CD4-positive, alpha-beta memory T cell (primary cell): Measurements from ENCODE around the gene ZBTB46. TPM values are rescaled to one million over a fixed set of nuclear protein-coding genes. Genes with fewer than 3 reads are reported as not detected.

Experiments used
- CTCF ChIA-PET: fragments of 350-600 bp; sonication (Branson Sonifier 250); formaldehyde crosslinking; loops from one replicate; lab custom pipeline; 2021; ENCODE audit warnings: inconsistent platforms; ENCODE audit not compliant: partially characterized antibody; lab: Charles Lee
- POLR2A ChIA-PET: fragments of 350-600 bp; sonication (Branson Sonifier 250); formaldehyde crosslinking; loops from one replicate; lab custom pipeline; 2021; ENCODE audit not compliant: partially characterized antibody; lab: Charles Lee
- DNase-seq, 5 donors: peaks; one replicate each; pipeline versions ENCODE4 v3.0.0 to v3.0.0-alpha.2; 2020 to 2022; ENCODE audit warnings: mixed read lengths in 1 of 5
- H3K27ac ChIP-seq: one replicate; pipeline ENCODE4 v1.7.0; 2013; ENCODE audit warnings: low read depth, low read length
- H3K27me3 ChIP-seq: 2 replicates; pipeline ENCODE4 v1.7.0; 2013; ENCODE audit warnings: mild to moderate bottlenecking, low read length, moderate library complexity; ENCODE audit not compliant: insufficient read depth
- H3K36me3 ChIP-seq: 2 replicates; pipeline ENCODE4 v1.7.0; 2013; ENCODE audit warnings: mild to moderate bottlenecking, low read length, moderate library complexity; ENCODE audit not compliant: insufficient read depth
- H3K4me1 ChIP-seq: 2 replicates; pipeline ENCODE4 v1.7.0; 2013; ENCODE audit warnings: mild to moderate bottlenecking, low read length, moderate library complexity; ENCODE audit not compliant: insufficient read depth
- H3K4me3 ChIP-seq, 2 donors: one replicate each; pipeline ENCODE4 v1.7.0; 2013; ENCODE audit warnings: low read length in 2 of 2, mild to moderate bottlenecking in 1 of 2
- H3K9me3 ChIP-seq, 2 donors: one replicate each; pipeline ENCODE4 v1.7.0; 2013; ENCODE audit warnings: low read length in 2 of 2, control low read depth in 1 of 2; ENCODE audit not compliant: control insufficient read depth in 1 of 2
- H3K27ac Mint-ChIP-seq, 7 donors: one replicate each; pipeline ENCODE4 v1.8.0; 2020 to 2021; ENCODE audit warnings: mixed read lengths in 7 of 7, mild to moderate bottlenecking in 6 of 7, inconsistent platforms in 3 of 7, moderate library complexity in 3 of 7
- H3K27me3 Mint-ChIP-seq, 2 donors: one replicate each; pipeline ENCODE4 v1.8.0; 2020 to 2021; ENCODE audit warnings: mixed read lengths in 2 of 2
- H3K36me3 Mint-ChIP-seq, 2 donors: one replicate each; pipeline ENCODE4 v1.8.0; 2020 to 2021; ENCODE audit warnings: mixed read lengths in 2 of 2, inconsistent platforms in 1 of 2, mild to moderate bottlenecking in 1 of 2
- H3K4me1 Mint-ChIP-seq, 4 donors: one replicate each; pipeline ENCODE4 v1.8.0; 2020 to 2021; ENCODE audit warnings: mixed read lengths in 4 of 4, mild to moderate bottlenecking in 1 of 4
- H3K4me3 Mint-ChIP-seq, 8 donors: one replicate each; pipeline ENCODE4 v1.8.0; 2020 to 2021; ENCODE audit warnings: mixed read lengths in 8 of 8, mild to moderate bottlenecking in 7 of 8, moderate library complexity in 6 of 8, inconsistent platforms in 3 of 8
- H3K9me3 Mint-ChIP-seq, 8 donors: one replicate each; pipeline ENCODE4 v1.8.0; 2020 to 2021; ENCODE audit warnings: mixed read lengths in 8 of 8, mild to moderate bottlenecking in 5 of 8, inconsistent platforms in 3 of 8, moderate library complexity in 1 of 8
- intact Hi-C: fragments of 100-400 bp; cut with micrococcal nuclease; formaldehyde crosslinking; loops from one replicate; pipeline ENCODE4 v1.15.1; 2023
- polyA plus RNA-seq, 2 donors: library from polyadenylated mRNA; unstranded; fragments of 300-500 nt; fragmentation: Illumina TruSeq; gene quantifications; one replicate each; pipeline ENCODE4 v1.2.3, GENCODE V29; 2021
- total RNA-seq, 2 experiments: library from RNA; stranded (reverse); gene quantifications; one replicate each; pipeline ENCODE4 v1.2.3, GENCODE V29; 2021

Gene ZBTB46
- total and polyA plus RNA-seq, 4 experiments from 2014 or later, result 0.09 to 0.87 (median 0.28) TPM; not detected in 1

DNA sequence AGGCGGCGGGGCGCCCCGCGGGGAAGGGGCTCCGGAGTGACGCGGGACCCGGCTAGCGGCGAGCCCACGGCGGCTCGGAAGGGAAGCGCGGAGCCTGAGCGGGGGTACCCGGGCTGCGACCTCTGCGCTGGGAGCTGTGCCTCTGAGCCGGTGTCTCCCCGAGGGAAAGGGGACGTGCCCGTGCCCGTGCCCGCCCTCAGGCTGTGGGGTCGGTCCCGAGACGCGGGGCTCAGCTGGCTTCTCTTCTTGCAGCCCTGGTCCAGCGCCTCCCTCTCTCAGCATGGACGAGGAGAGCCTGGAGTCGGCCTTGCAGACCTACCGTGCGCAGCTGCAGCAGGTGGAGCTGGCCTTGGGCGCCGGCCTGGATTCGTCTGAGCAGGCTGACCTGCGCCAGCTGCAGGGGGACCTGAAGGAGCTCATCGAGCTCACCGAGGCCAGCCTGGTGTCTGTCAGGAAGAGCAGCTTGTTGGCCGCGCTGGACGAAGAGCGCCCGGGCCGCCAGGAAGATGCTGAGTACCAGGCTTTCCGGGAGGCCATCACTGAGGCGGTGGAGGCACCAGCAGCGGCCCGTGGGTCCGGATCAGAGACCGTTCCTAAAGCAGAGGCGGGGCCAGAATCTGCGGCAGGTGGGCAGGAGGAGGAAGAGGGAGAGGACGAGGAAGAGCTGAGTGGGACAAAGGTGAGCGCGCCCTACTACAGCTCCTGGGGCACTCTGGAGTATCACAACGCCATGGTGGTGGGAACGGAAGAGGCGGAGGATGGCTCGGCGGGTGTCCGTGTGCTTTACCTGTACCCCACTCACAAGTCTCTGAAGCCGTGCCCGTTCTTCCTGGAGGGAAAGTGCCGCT is 122.5 kb downstream of the ZBTB46 start:
- Mint-ChIP-seq H3K36me3 (peaks cover 30 to 66% of the 10 kb centered on the region in 2 donors), H3K4me1 (peaks cover 24 to 58% (median 39%) of the 10 kb centered on the region in 4 donors), H3K9me3 (peaks cover 0 to 1% (median 0%) of the 10 kb centered on the region in 8 donors), H3K27ac (peak overlapping the region; percentile 36 to 86 (median 78)), H3K27me3 (no peaks in the 10 kb centered on the region), H3K4me3 (peak overlapping the region; percentile 76 to 86 (median 79))
- peaks cover 52% of the 10 kb centered on the region for H3K4me1 ChIP-seq
- peaks cover 54% of the 10 kb centered on the region for H3K36me3 ChIP-seq
- no peaks in the 10 kb centered on the region for H3K27me3 ChIP-seq
- no peaks in the 10 kb centered on the region for H3K9me3 ChIP-seq
- H3K27ac ChIP-seq, result peak overlapping the region; percentile 65
- CTCF ChIA-PET, result interaction anchor here (0.8 to 3.2 kb wide), 13 partner anchors 9 to 271 kb away, joined by 3 to 26 read pairs (median 5); partner anchors contain the start of genes LIME1, RTEL1, SAMD10 and SLC2A4RG
- POLR2A ChIA-PET, result interaction anchor here (0.6 to 6.2 kb wide), 31 partner anchors 8 to 272 kb away, joined by 3 to 202 read pairs (median 5); partner anchors contain the start of genes GMEB2, HELZ2, LIME1 and PRPF6
- DNase-seq, result peak in 1 of 5 donors; percentile 48
- peak overlapping the region in 1 of 2 donors; percentile 87 for H3K4me3 ChIP-seq
- intact Hi-C loops, result loop anchor here (5.0 kb wide), 1 partner anchor 274 kb away; the partner anchor contains the start of gene PRPF6

DNA sequence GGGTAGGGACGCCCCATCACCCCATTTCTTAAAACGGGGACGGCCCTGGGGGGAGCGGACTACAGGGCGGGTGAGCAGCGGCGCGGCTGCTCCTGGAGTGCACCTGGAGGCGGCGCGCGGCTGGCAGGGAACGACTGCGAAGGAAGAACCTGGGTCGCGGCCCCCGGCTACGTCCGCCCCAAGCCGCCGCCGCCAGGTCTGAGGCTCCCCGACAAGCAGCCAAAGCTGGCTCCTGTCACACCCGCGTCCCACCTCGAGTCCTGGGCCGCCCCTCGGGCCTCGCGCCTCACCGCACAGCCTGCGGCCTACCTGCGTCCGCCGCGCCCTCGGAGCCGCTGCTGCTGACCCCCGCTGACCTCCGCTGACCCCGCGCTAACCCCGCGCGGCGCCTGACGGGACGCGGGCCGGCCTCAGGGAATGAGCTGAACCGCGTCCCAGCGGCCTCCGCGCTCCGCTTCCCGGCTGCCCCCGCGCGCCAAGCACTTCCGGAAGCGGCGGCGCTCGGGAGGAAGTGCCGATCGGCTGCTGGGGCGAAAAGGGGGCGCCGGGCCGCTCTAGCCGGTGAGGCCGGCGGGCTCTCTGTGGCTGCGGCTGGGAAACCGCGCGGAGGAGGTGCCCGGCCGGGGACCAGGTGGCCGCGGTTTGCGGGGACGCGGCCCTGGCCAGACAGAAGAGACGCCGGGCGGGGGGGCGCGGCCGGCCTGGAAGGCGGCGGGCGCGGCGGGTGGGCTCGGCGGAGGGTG is 123.3 kb downstream of the ZBTB46 start, which contains the start of the genes ARFRP1 and ZGPAT:
Gene ARFRP1, minus strand, starts transcription at position 419 of the 743 bp plus-strand sequence. CDS start 885 bp downstream, outside the sequence.
Gene ZGPAT, plus strand, starts transcription at position 482 of the 743 bp plus-strand sequence. CDS start 542 bp downstream, outside the sequence.
- peaks cover 24 to 61% (median 38%) of the 10 kb centered on the region in 4 donors for H3K4me1 Mint-ChIP-seq
- intact Hi-C loops, result loop anchor here (1.0 to 5.0 kb wide), 9 partner anchors 29 to 413 kb away; partner anchors contain the start of genes LIME1, PRPF6, RTEL1 and UCKL1
- no peaks in the 10 kb centered on the region for H3K9me3 ChIP-seq
- ChIA-PET CTCF (interaction anchor here (0.8 to 3.2 kb wide), 16 partner anchors 9 to 272 kb away, joined by 3 to 26 read pairs (median 6); partner anchors contain the start of genes LIME1, RTEL1, SAMD10 and SLC2A4RG), POLR2A (interaction anchor here (0.6 to 6.2 kb wide), 37 partner anchors 10 to 273 kb away, joined by 3 to 202 read pairs (median 5); partner anchors contain the start of genes GMEB2, HELZ2, LIME1 and PRPF6)
- no peaks in the 10 kb centered on the region for H3K27me3 ChIP-seq
- peaks cover 52% of the 10 kb centered on the region for H3K4me1 ChIP-seq
- peaks cover 0 to 1% (median 0%) of the 10 kb centered on the region in 8 donors for H3K9me3 Mint-ChIP-seq
- peak within 1 kb of the TSS; percentile 57 to 87 for H3K4me3 ChIP-seq
- DNase-seq, result peak; percentile 85 to 91 (median 86)
- peaks cover 27 to 64% of the 10 kb centered on the region in 2 donors for H3K36me3 Mint-ChIP-seq
- H3K27ac Mint-ChIP-seq, result peak within 1 kb of the TSS; percentile 86 to 95 (median 90)
- peaks cover 55% of the 10 kb centered on the region for H3K36me3 ChIP-seq
- no peaks in the 10 kb centered on the region for H3K27me3 Mint-ChIP-seq
- peak within 1 kb of the TSS; percentile 65 for H3K27ac ChIP-seq
- peak within 1 kb of the TSS; percentile 86 to 95 (median 90) for H3K4me3 Mint-ChIP-seq

- H3K4me3 ChIP-seq, result peak overlapping the region; percentile 57 to 87
- H3K9me3 ChIP-seq, result no peaks in the 10 kb centered on the region
- Mint-ChIP-seq H3K4me1 (peaks cover 20 to 62% (median 34%) of the 10 kb centered on the region in 4 donors), H3K27me3 (no peaks in the 10 kb centered on the region), H3K27ac (peak overlapping the region; percentile 86 to 95 (median 90)), H3K4me3 (peak overlapping the region; percentile 86 to 95 (median 90)), H3K36me3 (peaks cover 20 to 60% of the 10 kb centered on the region in 2 donors), H3K9me3 (peaks cover 0 to 1% (median 0%) of the 10 kb centered on the region in 8 donors)
- ChIA-PET POLR2A (interaction anchor here (0.9 to 6.2 kb wide), 29 partner anchors 10 to 271 kb away, joined by 3 to 202 read pairs (median 5); partner anchors contain the start of genes GMEB2, LIME1, PTK6 and RTEL1), CTCF (interaction anchor here (0.8 to 3.2 kb wide), 15 partner anchors 12 to 273 kb away, joined by 3 to 26 read pairs (median 6); partner anchors contain the start of genes LIME1, SAMD10, SLC2A4RG and TPD52L2)
- intact Hi-C loops, result loop anchor here (1.0 to 5.0 kb wide), 9 partner anchors 29 to 413 kb away; partner anchors contain the start of genes LIME1, PRPF6, RTEL1 and UCKL1
- H3K36me3 ChIP-seq, result peaks cover 51% of the 10 kb centered on the region
- peaks cover 48% of the 10 kb centered on the region for H3K4me1 ChIP-seq
- no peaks in the 10 kb centered on the region for H3K27me3 ChIP-seq
- peak; percentile 59 to 77 (median 63) for DNase-seq
- H3K27ac ChIP-seq, result peak overlapping the region; percentile 65
These were observed 124.1 kb downstream of the ZBTB46 start for GRCh38 chr20:63706852-63707557.

- peaks cover 0 to 1% (median 0%) of the 10 kb centered on the region in 8 donors for H3K9me3 Mint-ChIP-seq
- peak overlapping the region in 6 of 7 donors; percentile 86 to 95 (median 90) for H3K27ac Mint-ChIP-seq
- peaks cover 44% of the 10 kb centered on the region for H3K36me3 ChIP-seq
- H3K9me3 ChIP-seq, result no peaks in the 10 kb centered on the region
- intact Hi-C loops, result loop anchor here (2.0 to 5.0 kb wide), 2 partner anchors 167 to 276 kb away; partner anchors contain the start of gene PRPF6
- no peaks in the 10 kb centered on the region for H3K27me3 ChIP-seq
- H3K4me1 ChIP-seq, result peaks cover 46% of the 10 kb centered on the region
- CTCF ChIA-PET, result interaction anchor here (1.1 to 3.2 kb wide), 7 partner anchors 21 to 168 kb away, joined by 3 to 26 read pairs (median 5); partner anchors contain the start of gene LIME1
- H3K4me1 Mint-ChIP-seq, result peaks cover 21 to 59% (median 32%) of the 10 kb centered on the region in 4 donors
- H3K27me3 Mint-ChIP-seq, result no peaks in the 10 kb centered on the region
- H3K4me3 ChIP-seq, result peak overlapping the region in 1 of 2 donors; percentile 57
- POLR2A ChIA-PET, result interaction anchor here (1.1 to 6.2 kb wide), 11 partner anchors 9 to 188 kb away, joined by 3 to 202 read pairs (median 6); partner anchors contain the start of genes LIME1, RTEL1, SLC2A4RG and TNFRSF6B
- peak overlapping the region; percentile 86 to 95 (median 90) for H3K4me3 Mint-ChIP-seq
- H3K27ac ChIP-seq, result peak overlapping the region; percentile 65
- peaks cover 17 to 53% of the 10 kb centered on the region in 2 donors for H3K36me3 Mint-ChIP-seq
- DNase-seq, result peak in 1 of 5 donors; percentile 19
These were observed 124.9 kb downstream of the ZBTB46 start for GRCh38 chr20:63706027-63706695.

- H3K27ac Mint-ChIP-seq, result peak overlapping the region in 5 of 7 donors; percentile 36 to 94 (median 46)
- peaks cover 16 to 55% (median 28%) of the 10 kb centered on the region in 4 donors for H3K4me1 Mint-ChIP-seq
- POLR2A ChIA-PET, result interaction anchor here (0.5 to 6.2 kb wide), 6 partner anchors 8 to 167 kb away, joined by 3 to 202 read pairs (median 16); partner anchors contain the start of genes LIME1, SLC2A4RG and TNFRSF6B
- H3K27me3 Mint-ChIP-seq, result no peaks in the 10 kb centered on the region
- no peaks in the 10 kb centered on the region for H3K9me3 ChIP-seq
- no peaks in the 10 kb centered on the region for H3K27me3 ChIP-seq
- H3K9me3 Mint-ChIP-seq, result peaks cover 0 to 1% (median 0%) of the 10 kb centered on the region in 8 donors
- H3K4me3 ChIP-seq, result no peak overlapping the region
- H3K36me3 Mint-ChIP-seq, result peaks cover 11 to 45% of the 10 kb centered on the region in 2 donors
- peaks cover 37% of the 10 kb centered on the region for H3K36me3 ChIP-seq
- peaks cover 46% of the 10 kb centered on the region for H3K4me1 ChIP-seq
- CTCF ChIA-PET, result interaction anchor here (1.1 to 3.2 kb wide), 5 partner anchors 22 to 78 kb away, joined by 3 to 26 read pairs (median 3); partner anchors contain the start of gene LIME1
- H3K27ac ChIP-seq, result no peak overlapping the region
- H3K4me3 Mint-ChIP-seq, result peak overlapping the region in 7 of 8 donors; percentile 10 to 56 (median 33)
- DNase-seq, result peak in 1 of 5 donors; percentile 27
- intact Hi-C loops, result loop anchor here (2.0 to 5.0 kb wide), 2 partner anchors 167 to 277 kb away; partner anchors contain the start of gene PRPF6
These were observed 125.6 kb downstream of the ZBTB46 start for GRCh38 chr20:63705232-63706026.
